ENCODE results near the gene LONP1. TPM values are rescaled to one million over a fixed set of nuclear protein-coding genes. Genes with fewer than 3 reads are reported as not detected.
"Not testable (repeated sequence)": the region's sequence is repeated elsewhere in the genome, so short reads cannot be mapped to it uniquely, and the experiment has no call there.

Gene LONP1
- polyA plus RNA-seq, 2 of the 4 experiments (the other 2 are of a cell fraction), result 42.7 to 68.9 TPM

DNA sequence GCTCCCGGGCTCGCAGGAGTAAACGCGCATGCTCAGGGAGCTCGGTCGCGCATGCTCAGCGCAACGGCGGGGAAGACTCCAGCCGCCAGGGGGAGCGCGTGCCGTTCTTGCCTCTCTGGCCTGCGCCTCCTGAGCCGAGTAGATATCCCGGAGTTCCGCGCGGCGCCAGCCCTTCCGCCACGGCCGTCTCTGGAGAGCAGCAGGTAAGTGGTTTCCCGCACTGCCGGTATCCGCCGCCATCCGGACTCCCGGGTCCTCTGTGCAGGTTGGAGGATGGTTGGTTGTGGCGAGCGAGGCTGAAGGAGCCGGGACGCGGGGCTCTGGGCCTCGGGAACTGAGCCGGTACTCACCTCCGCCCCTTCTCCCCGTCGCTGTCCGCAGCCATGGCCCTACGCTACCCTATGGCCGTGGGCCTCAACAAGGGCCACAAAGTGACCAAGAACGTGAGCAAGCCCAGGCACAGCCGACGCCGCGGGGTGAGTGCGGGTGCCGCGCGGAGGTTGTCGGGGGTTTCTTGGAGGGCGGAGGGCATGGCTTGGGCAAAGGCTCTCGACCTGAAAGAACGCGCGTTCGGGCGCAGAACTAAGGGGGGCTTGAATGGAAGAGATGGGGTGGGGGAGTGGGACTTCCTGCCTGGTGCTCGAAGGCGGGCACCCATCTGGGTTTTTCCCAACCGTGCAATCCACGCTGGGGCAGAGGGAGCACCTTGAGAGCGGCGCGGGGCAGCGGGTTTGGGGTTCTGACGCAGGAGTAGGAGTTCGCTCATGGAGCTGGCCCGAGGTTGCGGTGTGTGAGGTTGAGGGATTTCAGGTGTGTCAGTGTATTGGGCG, 29.6 kb downstream of the LONP1 start, which contains the start of gene RPL36 (continued):
- TF ChIP-seq CBX8 (IDR thresholded peaks at IDR 0.05), result no peak
- TF ChIP-seq POLR2AphosphoS2 (conservative IDR thresholded peaks at IDR 0.05; ENCODE audit: low read length), result no peak
- TF ChIP-seq, protein P1, sequence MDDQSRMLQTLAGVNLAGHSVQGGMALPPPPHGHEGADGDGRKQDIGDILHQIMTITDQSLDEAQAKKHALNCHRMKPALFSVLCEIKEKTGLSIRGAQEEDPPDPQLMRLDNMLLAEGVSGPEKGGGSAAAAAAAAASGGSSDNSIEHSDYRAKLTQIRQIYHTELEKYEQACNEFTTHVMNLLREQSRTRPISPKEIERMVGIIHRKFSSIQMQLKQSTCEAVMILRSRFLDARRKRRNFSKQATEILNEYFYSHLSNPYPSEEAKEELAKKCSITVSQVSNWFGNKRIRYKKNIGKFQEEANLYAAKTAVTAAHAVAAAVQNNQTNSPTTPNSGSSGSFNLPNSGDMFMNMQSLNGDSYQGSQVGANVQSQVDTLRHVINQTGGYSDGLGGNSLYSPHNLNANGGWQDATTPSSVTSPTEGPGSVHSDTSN (IDR thresholded peaks at IDR 0.05), result no peak
- no peak for TF ChIP-seq ZFP36 (IDR thresholded peaks at IDR 0.05; ENCODE audit: borderline replicate concordance, partially characterized antibody)
- no peak for TF ChIP-seq RARB (CRISPR knock-in tag; IDR thresholded peaks at IDR 0.05)
- TF ChIP-seq, protein P2, sequence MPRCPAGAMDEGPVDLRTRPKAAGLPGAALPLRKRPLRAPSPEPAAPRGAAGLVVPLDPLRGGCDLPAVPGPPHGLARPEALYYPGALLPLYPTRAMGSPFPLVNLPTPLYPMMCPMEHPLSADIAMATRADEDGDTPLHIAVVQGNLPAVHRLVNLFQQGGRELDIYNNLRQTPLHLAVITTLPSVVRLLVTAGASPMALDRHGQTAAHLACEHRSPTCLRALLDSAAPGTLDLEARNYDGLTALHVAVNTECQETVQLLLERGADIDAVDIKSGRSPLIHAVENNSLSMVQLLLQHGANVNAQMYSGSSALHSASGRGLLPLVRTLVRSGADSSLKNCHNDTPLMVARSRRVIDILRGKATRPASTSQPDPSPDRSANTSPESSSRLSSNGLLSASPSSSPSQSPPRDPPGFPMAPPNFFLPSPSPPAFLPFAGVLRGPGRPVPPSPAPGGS (IDR thresholded peaks at IDR 0.05), result peak; percentile 98
- TF ChIP-seq BHLHE40 (IDR thresholded peaks at IDR 0.05; ENCODE audit: low read depth, low read length), result no peak
- TF ChIP-seq FOSL2 (IDR thresholded peaks at IDR 0.05), result no peak
- no peak for TF ChIP-seq FOSL2 (CRISPR knock-in tag; IDR thresholded peaks at IDR 0.05)
- no peak for TF ChIP-seq HOXB13 (CRISPR knock-in tag; IDR thresholded peaks at IDR 0.05; ENCODE audit: low read depth)
- TF ChIP-seq, protein P3, sequence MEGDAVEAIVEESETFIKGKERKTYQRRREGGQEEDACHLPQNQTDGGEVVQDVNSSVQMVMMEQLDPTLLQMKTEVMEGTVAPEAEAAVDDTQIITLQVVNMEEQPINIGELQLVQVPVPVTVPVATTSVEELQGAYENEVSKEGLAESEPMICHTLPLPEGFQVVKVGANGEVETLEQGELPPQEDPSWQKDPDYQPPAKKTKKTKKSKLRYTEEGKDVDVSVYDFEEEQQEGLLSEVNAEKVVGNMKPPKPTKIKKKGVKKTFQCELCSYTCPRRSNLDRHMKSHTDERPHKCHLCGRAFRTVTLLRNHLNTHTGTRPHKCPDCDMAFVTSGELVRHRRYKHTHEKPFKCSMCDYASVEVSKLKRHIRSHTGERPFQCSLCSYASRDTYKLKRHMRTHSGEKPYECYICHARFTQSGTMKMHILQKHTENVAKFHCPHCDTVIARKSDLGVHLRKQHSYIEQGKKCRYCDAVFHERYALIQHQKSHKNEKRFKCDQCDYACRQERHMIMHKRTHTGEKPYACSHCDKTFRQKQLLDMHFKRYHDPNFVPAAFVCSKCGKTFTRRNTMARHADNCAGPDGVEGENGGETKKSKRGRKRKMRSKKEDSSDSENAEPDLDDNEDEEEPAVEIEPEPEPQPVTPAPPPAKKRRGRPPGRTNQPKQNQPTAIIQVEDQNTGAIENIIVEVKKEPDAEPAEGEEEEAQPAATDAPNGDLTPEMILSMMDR (IDR thresholded peaks at IDR 0.05), result peak; percentile 63
- no peak for TF ChIP-seq TP53 (CRISPR knock-in tag; IDR thresholded peaks at IDR 0.05)
- peak; percentile 93 for TF ChIP-seq MYC (IDR thresholded peaks at IDR 0.05; ENCODE audit: borderline replicate concordance, low read length)
- peak; percentile 94 for TF ChIP-seq POLR2A (IDR thresholded peaks at IDR 0.05; ENCODE audit: low read length)
- peak; percentile 86; the same call in 1 of the 2 replicates for TF ChIP-seq PHF8 (IDR thresholded peaks at IDR 0.05; ENCODE audit: borderline replicate concordance, low read depth)
- TF ChIP-seq RNF2 (IDR thresholded peaks at IDR 0.05; ENCODE audit: borderline replicate concordance, low read depth), result no peak
- no peak for TF ChIP-seq RAD21 (conservative IDR thresholded peaks at IDR 0.05 in 1 of 2, IDR thresholded peaks at IDR 0.05 in 1 of 2)
- TF ChIP-seq, protein P4, sequence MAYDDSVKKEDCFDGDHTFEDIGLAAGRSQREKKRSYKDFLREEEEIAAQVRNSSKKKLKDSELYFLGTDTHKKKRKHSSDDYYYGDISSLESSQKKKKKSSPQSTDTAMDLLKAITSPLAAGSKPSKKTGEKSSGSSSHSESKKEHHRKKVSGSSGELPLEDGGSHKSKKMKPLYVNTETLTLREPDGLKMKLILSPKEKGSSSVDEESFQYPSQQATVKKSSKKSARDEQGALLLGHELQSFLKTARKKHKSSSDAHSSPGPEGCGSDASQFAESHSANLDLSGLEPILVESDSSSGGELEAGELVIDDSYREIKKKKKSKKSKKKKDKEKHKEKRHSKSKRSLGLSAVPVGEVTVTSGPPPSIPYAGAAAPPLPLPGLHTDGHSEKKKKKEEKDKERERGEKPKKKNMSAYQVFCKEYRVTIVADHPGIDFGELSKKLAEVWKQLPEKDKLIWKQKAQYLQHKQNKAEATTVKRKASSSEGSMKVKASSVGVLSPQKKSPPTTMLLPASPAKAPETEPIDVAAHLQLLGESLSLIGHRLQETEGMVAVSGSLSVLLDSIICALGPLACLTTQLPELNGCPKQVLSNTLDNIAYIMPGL (CRISPR knock-in tag; IDR thresholded peaks at IDR 0.05; ENCODE audit: borderline replicate concordance), result 0 out of 2 replicates have a peak, but pooled peaks have one; percentile 42
- TF ChIP-seq RFX5 (IDR thresholded peaks at IDR 0.05), result no peak
- TF ChIP-seq, protein P5, sequence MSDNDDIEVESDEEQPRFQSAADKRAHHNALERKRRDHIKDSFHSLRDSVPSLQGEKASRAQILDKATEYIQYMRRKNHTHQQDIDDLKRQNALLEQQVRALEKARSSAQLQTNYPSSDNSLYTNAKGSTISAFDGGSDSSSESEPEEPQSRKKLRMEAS (IDR thresholded peaks at IDR 0.05), result peak; percentile 92
- TF ChIP-seq GATA3 (IDR thresholded peaks at IDR 0.05; ENCODE audit: borderline replicate concordance), result no peak; the same call in 1 of the 2 replicates

DNA sequence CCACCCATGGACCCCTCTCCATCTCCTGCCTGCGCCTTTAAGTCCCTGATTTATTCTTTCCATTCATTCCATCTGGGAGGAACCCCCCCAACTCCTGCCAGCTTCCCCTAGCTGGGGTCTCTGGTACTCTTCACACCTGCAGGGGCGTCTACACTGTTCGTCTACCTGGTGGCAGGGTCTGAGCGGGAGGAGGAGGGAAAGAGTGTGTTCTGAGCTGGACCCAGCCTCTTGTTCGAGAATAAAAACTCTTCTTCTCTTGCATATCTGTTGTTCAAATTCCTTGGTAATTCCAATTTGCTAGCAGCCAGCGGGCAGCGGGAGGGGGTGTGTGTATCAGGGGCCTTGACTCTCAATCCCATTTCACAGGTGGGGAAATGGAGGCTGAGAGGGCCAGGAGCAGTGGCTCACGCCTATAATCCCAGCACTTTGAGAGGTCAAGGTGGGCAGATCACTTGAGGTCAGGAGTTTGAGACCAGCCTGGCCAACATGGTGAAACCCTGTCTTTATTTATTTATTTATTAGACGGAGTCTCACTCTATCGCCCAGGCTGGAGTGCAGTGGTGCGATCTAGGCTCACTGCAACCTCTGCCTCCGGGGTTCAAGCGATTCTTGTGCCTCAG, 31.6 kb downstream of the LONP1 start:
- POLR2A ChIA-PET; ATAC-seq; DNase-seq (ENCODE audit: low read depth in 1 of 2, low spot score in 1 of 2); H3K9me3 ChIP-seq; H3K4me2 ChIP-seq; FAIRE-seq; H3K4me3 ChIP-seq; H3K27ac ChIP-seq: not testable (repeated sequence)
- H3K4me1 ChIP-seq, result peaks cover 13% of the 10 kb centered on the region
- WGBS (ENCODE audit: missing lambda C conversion rate), result 94% methylated on average over 13 of the region's 13 CpGs
- CTCF ChIA-PET, result interaction anchor here (0.6 to 2.3 kb wide), 6 partner anchors 9 to 640 kb away, joined by 3 to 14 read pairs (median 5); no protein-coding TSS in a partner anchor

Data from A549 (cell line).